A673 (cell line): ENCODE results near the gene ZFR. TPM values are rescaled to one million over a fixed set of nuclear protein-coding genes. Genes with fewer than 3 reads are reported as not detected.

Source experiments
- BruUV-seq: library from RNA; stranded (reverse); fragments of 400-500 nt; replicated peaks from 2 replicates; lab custom pipeline; 2021; lab: Mats Ljungman, UMichigan
- CTCF ChIA-PET: fragments of 300-600 bp; sonication (Branson Sonifier 250); formaldehyde crosslinking; loops from one replicate; lab custom pipeline; 2022; ENCODE audit warnings: antibody characterized with exemption; lab: Charles Lee
- POLR2A ChIA-PET: fragments of 300-600 bp; sonication (Branson Sonifier 250); formaldehyde crosslinking; loops from one replicate; lab custom pipeline; 2022; ENCODE audit warnings: antibody characterized with exemption; ENCODE audit not compliant: low non-redundant PET; lab: Charles Lee
- DNase-seq: peaks from one replicate; pipeline ENCODE4 v3.0.0-alpha.2; 2015; ENCODE audit warnings: low spot score
- H3K27ac ChIP-seq: fragments of 200-600 bp; sonication (generic); 2 replicates; pipeline ENCODE4 v1.5.1; 2016; ENCODE audit warnings: mixed run types, low read depth, mild to moderate bottlenecking, mixed read lengths, antibody characterized with exemption, low read length; ENCODE audit not compliant: poor library complexity, severe bottlenecking
- H3K27me3 ChIP-seq: fragments of 200-600 bp; sonication (generic); replicated peaks from 2 replicates; pipeline ENCODE4 v1.6.1; 2017; ENCODE audit warnings: mixed run types, low read depth, mild to moderate bottlenecking, mixed read lengths, antibody characterized with exemption, low read length; ENCODE audit not compliant: insufficient read depth, poor library complexity
- H3K36me3 ChIP-seq: fragments of 200-600 bp; sonication (generic); 2 replicates; pipeline ENCODE4 v1.6.1; 2016; ENCODE audit warnings: mixed run types, mild to moderate bottlenecking, mixed read lengths, antibody characterized with exemption, low read length; ENCODE audit not compliant: insufficient read depth, poor library complexity, severe bottlenecking
- H3K4me1 ChIP-seq: fragments of 200-600 bp; sonication (generic); 2 replicates; pipeline ENCODE4 v1.6.1; 2017; ENCODE audit warnings: mixed run types, mild to moderate bottlenecking, mixed read lengths, antibody characterized with exemption, low read length; ENCODE audit not compliant: insufficient read depth, poor library complexity, severe bottlenecking
- H3K4me3 ChIP-seq: fragments of 200-600 bp; sonication (generic); 2 replicates; pipeline ENCODE4 v1.5.1; 2016; ENCODE audit warnings: low read depth, mixed run types, mild to moderate bottlenecking, mixed read lengths, low read length; ENCODE audit not compliant: poor library complexity, severe bottlenecking
- H3K9me3 ChIP-seq: fragments of 200-600 bp; sonication (generic); 2 replicates; pipeline ENCODE4 v1.6.1; 2016; ENCODE audit warnings: mixed run types, low read depth, mild to moderate bottlenecking, mixed read lengths, antibody characterized with exemption, low read length; ENCODE audit not compliant: poor library complexity, severe bottlenecking
- EZH2 ChIP-seq: fragments of 200-600 bp; sonication (generic); IDR thresholded peaks from 2 replicates; pipeline ENCODE4 v1.6.1; 2017; ENCODE audit warnings: borderline replicate concordance, low read depth, mild to moderate bottlenecking, mixed read lengths, antibody characterized with exemption, low read length; ENCODE audit not compliant: poor library complexity, severe bottlenecking
- intact Hi-C: fragments of 100-400 bp; cut with micrococcal nuclease; formaldehyde crosslinking; loops from one replicate; pipeline ENCODE4 v1.10.0; 2022; ENCODE audit not compliant: unreplicated experiment
- total RNA-seq: library from RNA; stranded (reverse); gene quantifications from 2 replicates; pipeline ENCODE4 v1.2.3, GENCODE V29; 2021
- TF ChIP-seq, protein P1 (sequence below): fragments of 300-800, 200-600 bp; sonication (generic); conservative IDR thresholded peaks from 2 replicates; pipeline ENCODE4 v1.5.1; 2017; ENCODE audit warnings: low read depth, mild to moderate bottlenecking, antibody characterized with exemption, low read length, moderate library complexity, mixed read lengths

The ZFR gene
- total RNA-seq, 1 experiment from 2014 or later = 110 TPM

DNA sequence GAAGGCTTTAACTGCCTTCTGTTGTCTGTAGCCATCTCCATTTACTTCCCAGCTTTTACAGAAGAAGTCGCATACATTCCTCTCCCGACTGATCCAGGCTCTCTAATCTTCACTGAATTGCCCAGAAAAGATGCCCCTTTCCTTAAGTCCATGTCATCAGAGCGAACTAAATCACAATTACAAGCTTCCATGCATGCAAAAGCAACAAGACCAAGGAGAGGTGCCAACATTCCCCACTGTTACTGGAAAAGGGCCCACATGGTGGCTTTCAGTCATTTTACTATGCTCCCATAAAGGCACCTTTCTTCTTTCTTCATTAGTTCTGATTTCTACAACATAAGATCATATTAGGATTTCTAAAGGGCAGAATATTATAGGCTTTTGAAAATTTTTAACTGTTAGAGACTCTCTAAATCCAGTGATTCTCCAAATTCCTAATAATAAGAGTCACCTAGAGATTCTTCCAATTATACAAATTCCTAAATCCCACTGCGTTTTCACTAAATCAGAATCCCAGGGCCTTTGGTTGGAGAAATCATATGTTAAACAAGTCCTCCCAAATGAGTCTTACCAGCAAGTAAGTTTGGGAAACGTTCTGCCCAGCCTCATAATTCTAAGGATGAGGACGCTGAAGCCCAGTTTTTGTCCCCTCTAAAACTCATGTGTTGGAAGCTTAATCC is 17.0 kb upstream of the ZFR start:
- Histone ChIP-seq H3K4me1 (no peaks in the 10 kb centered on the region), H3K36me3 (no peaks in the 10 kb centered on the region), H3K27ac (no peak overlapping the region), H3K27me3 (no peaks in the 10 kb centered on the region), H3K4me3 (no peak overlapping the region), H3K9me3 (no peaks in the 10 kb centered on the region)
- TF ChIP-seq EZH2 = no peak
- TF ChIP-seq, protein P1, sequence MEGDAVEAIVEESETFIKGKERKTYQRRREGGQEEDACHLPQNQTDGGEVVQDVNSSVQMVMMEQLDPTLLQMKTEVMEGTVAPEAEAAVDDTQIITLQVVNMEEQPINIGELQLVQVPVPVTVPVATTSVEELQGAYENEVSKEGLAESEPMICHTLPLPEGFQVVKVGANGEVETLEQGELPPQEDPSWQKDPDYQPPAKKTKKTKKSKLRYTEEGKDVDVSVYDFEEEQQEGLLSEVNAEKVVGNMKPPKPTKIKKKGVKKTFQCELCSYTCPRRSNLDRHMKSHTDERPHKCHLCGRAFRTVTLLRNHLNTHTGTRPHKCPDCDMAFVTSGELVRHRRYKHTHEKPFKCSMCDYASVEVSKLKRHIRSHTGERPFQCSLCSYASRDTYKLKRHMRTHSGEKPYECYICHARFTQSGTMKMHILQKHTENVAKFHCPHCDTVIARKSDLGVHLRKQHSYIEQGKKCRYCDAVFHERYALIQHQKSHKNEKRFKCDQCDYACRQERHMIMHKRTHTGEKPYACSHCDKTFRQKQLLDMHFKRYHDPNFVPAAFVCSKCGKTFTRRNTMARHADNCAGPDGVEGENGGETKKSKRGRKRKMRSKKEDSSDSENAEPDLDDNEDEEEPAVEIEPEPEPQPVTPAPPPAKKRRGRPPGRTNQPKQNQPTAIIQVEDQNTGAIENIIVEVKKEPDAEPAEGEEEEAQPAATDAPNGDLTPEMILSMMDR = no peak
- ChIA-PET CTCF (no interaction called here), POLR2A (no interaction called here)
- no peak for DNase-seq
- BruUV-seq = no TSS peak
- intact Hi-C loops = no loop called here

DNA sequence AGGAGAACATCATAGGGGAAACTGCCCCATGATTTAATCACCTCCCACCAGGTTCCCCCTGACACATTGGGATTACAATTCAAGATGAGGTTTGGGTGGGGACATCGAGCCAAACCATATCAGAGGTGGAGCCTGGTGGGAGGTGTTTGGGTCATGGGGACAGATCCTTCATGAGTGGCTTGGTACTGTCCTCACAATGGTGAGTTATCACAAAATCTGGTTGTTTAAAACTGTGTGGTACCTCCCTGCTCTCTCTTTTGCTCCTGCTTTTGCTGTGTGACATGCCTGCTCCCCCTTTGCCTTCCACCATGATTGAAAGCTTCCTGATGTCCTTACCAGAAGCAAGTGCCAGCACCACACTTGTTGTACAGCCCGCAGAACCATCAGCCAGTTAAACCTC is 16.2 kb upstream of the ZFR start:
- no peak for TF ChIP-seq EZH2
- TF ChIP-seq, protein P1 = no peak
- no peak overlapping the region for H3K4me3 ChIP-seq
- no TSS peak for BruUV-seq
- H3K9me3 ChIP-seq = no peaks in the 10 kb centered on the region
- DNase-seq = no peak
- H3K36me3 ChIP-seq = no peaks in the 10 kb centered on the region
- H3K27ac ChIP-seq = no peak overlapping the region
- H3K27me3 ChIP-seq = no peaks in the 10 kb centered on the region
- ChIA-PET POLR2A (no interaction called here), CTCF (no interaction called here)
- intact Hi-C loops = no loop called here
- no peaks in the 10 kb centered on the region for H3K4me1 ChIP-seq

DNA sequence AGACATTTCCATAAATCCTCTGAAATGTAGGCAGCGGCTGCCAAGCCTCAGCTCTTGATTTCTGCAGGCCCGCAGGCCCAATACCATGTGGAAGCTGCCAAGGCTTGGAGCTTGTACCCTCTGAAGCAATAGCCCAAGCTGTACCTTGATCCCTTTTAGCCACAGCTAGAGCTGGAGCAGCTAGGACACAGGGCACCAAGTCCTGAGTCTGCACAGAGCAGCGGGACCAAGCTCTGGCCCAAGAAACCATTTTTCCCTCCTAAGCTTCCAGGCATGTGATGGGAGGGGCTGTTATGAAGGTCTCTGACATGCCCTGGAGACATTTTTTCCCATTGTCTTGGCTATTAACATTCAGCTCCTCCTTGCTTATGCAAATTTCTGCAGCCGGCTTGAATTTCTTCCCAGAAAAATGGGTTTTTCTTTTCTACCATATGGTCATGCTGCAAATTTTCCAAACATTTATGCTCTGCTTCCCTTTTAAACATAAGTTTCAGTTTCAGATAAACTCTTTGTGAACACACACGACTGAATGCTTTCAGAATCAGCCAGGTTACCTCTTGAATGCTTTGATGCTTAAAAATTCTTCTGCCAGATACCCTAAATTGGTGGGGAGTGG is 14.4 kb upstream of the ZFR start:
- no peaks in the 10 kb centered on the region for H3K4me1 ChIP-seq
- POLR2A ChIA-PET = no interaction called here
- TF ChIP-seq, protein P1 = no peak
- no peak for TF ChIP-seq EZH2

More for the DNA sequence above, 14.4 kb upstream of the ZFR start:
- intact Hi-C loops = no loop called here
- CTCF ChIA-PET = interaction anchor here (0.5 kb wide), 1 partner anchor 905 kb away, joined by 4 read pairs; no protein-coding TSS in a partner anchor
- Histone ChIP-seq H3K27ac (no peak overlapping the region), H3K4me3 (no peak overlapping the region), H3K27me3 (no peaks in the 10 kb centered on the region), H3K9me3 (no peaks in the 10 kb centered on the region), H3K36me3 (no peaks in the 10 kb centered on the region)
- no TSS peak for BruUV-seq
- DNase-seq = no peak
